Sigmoid colon (tissue), 7 donors: ENCODE measurements around the gene MYH9. TPM values are rescaled to one million over a fixed set of nuclear protein-coding genes. Genes with fewer than 3 reads are reported as not detected.
A peak's percentile ranks its signal among the peaks of the same experiment; 100 is the strongest.

Source experiments
- DNase-seq: peaks from one replicate; pipeline ENCODE4 v3.0.0-alpha.2; 2019
- H3K27ac ChIP-seq, 4 donors: fragments of 200-600 bp; sonication (generic); one replicate each; pipeline ENCODE4 v1.5.1; 2016 to 2019; ENCODE audit warnings: mild to moderate bottlenecking in 1 of 4
- H3K27me3 ChIP-seq, 3 donors: fragments of 200-600 bp; sonication (generic); one replicate each; pipeline ENCODE4 v1.5.1; 2019; ENCODE audit warnings: mild to moderate bottlenecking in 1 of 3
- H3K36me3 ChIP-seq, 4 donors: fragments of 200-600 bp; sonication (generic); one replicate each; pipeline ENCODE4 v1.5.1; 2016 to 2019
- H3K4me1 ChIP-seq, 4 donors: fragments of 200-600 bp; sonication (generic); one replicate each; pipeline ENCODE4 v1.5.1; 2017 to 2019
- H3K4me3 ChIP-seq, 4 donors: fragments of 200-600 bp; sonication (generic); one replicate each; pipeline ENCODE4 v1.5.1; 2017 to 2019; ENCODE audit warnings: mild to moderate bottlenecking in 2 of 4, moderate library complexity in 1 of 4
- H3K9me3 ChIP-seq, 4 donors: fragments of 200-600 bp in 3 of 4; sonication (generic) in 3 of 4; one replicate each; pipeline versions ENCODE4 v1.5.1 to v1.6.1; 2013 to 2019
- CTCF ChIP-seq, 4 experiments: fragments of 450-650 bp in 3 of 4; fragments of 200-600 bp in 1 of 4; IDR thresholded peaks; one replicate each; pipeline ENCODE4 v1.5.1; 2016 to 2019; ENCODE audit warnings: antibody characterized with exemption in 4 of 4, mild to moderate bottlenecking in 3 of 4, moderate library complexity in 2 of 4
- EP300 ChIP-seq, 4 donors: sonication (generic); formaldehyde crosslinking; IDR thresholded peaks; one replicate each; pipeline ENCODE4 v1.6.1; 2017; ENCODE audit warnings: antibody characterized with exemption in 4 of 4
- POLR2A ChIP-seq, 2 donors: fragments of 450-650 bp; IDR thresholded peaks; one replicate each; pipeline ENCODE4 v1.6.1; 2016; ENCODE audit warnings: antibody characterized with exemption in 2 of 2, mild to moderate bottlenecking in 2 of 2, moderate library complexity in 2 of 2
- POLR2AphosphoS5 ChIP-seq, 4 donors: sonication (generic); formaldehyde crosslinking; IDR thresholded peaks; one replicate each; pipeline ENCODE4 v1.6.1; 2017; ENCODE audit warnings: antibody characterized with exemption in 4 of 4
- WGBS, 2 donors: extraction: QIAGEN DNeasy Blood & Tissue Kit; methylation state at CpG; one replicate each; pipeline ENCODE4 v1.1.7; 2013; 5-methylcytosine and 5-hydroxymethylcytosine counted together
- intact Hi-C: fragments of 100-400 bp; cut with DNase I; formaldehyde crosslinking; loops from one replicate; pipeline ENCODE4 v1.15.1; 2023
- polyA plus RNA-seq, 3 donors: library from polyadenylated mRNA; stranded (reverse); fragments of 200-250 nt; gene quantifications; one replicate each; pipeline ENCODE4 v1.2.3, GENCODE V29; 2013
- total RNA-seq, 4 donors: library from RNA; depleted of rRNA; stranded (reverse); fragments of >200 nt; gene quantifications; one replicate each; pipeline ENCODE4 v1.1.0, GENCODE V29; 2016
- donor health status: healthy with polysubstance abuse.
- donor health status: Bipolar disorder and iron deficiency.
- donor health status: healthy.

MYH9 gene
- total and polyA plus RNA-seq, 7 donors: 63.7 to 307 (median 182) TPM

- TF ChIP-seq POLR2AphosphoS5 (IDR thresholded peaks at IDR 0.05) (no peak), POLR2A (IDR thresholded peaks at IDR 0.05) (no peak), EP300 (IDR thresholded peaks at IDR 0.05) (no peak), CTCF (IDR thresholded peaks at IDR 0.05) (no peak)
- intact Hi-C loops: loop anchor here (1.0 kb wide), 1 partner anchor 170 kb away; no protein-coding TSS in a partner anchor
- no peaks in the 10 kb centered on the region for H3K9me3 ChIP-seq
- peaks cover 73 to 100% (median 95%) of the 10 kb centered on the region in 4 donors for H3K36me3 ChIP-seq
- no peaks in the 10 kb centered on the region for H3K27me3 ChIP-seq
- peaks cover 0 to 54% (median 51%) of the 10 kb centered on the region in 4 donors for H3K4me1 ChIP-seq
- 91 to 92% methylated on average over 24 of the region's 24 CpGs for WGBS, 2 donors
- H3K27ac ChIP-seq: peak overlapping the region; percentile 77 to 100 (median 89)
- no peak overlapping the region for H3K4me3 ChIP-seq
- DNase-seq: no peak
These were observed 87.2 kb downstream of the MYH9 start for GRCh38 chr22:36300396-36301212.

- H3K4me3 ChIP-seq: no peak overlapping the region
- WGBS, 2 donors: 85 to 93% methylated on average over 12 of the region's 12 CpGs
- peaks cover 73 to 100% (median 95%) of the 10 kb centered on the region in 4 donors for H3K36me3 ChIP-seq
- no peaks in the 10 kb centered on the region for H3K9me3 ChIP-seq
- intact Hi-C loops: no loop called here
- H3K27ac ChIP-seq: peak overlapping the region; percentile 77 to 100 (median 89)
- peaks cover 0 to 47% (median 45%) of the 10 kb centered on the region in 4 donors for H3K4me1 ChIP-seq
- H3K27me3 ChIP-seq: no peaks in the 10 kb centered on the region
- no peak for DNase-seq
- no peak for TF ChIP-seq EP300 (IDR thresholded peaks at IDR 0.05)
- TF ChIP-seq POLR2AphosphoS5 (IDR thresholded peaks at IDR 0.05): no peak
- TF ChIP-seq CTCF (IDR thresholded peaks at IDR 0.05): no peak
These were observed 87.9 kb downstream of the MYH9 start for GRCh38 chr22:36299911-36300310.

- DNase-seq: no peak
- Histone ChIP-seq H3K36me3 (peaks cover 73 to 100% (median 96%) of the 10 kb centered on the region in 4 donors), H3K4me3 (no peak overlapping the region), H3K4me1 (peaks cover 0 to 40% (median 39%) of the 10 kb centered on the region in 4 donors), H3K9me3 (no peaks in the 10 kb centered on the region), H3K27me3 (no peaks in the 10 kb centered on the region), H3K27ac (peak overlapping the region; percentile 77 to 100 (median 89))
- 87 to 93% methylated on average over 14 of the region's 14 CpGs for WGBS, 2 donors
- intact Hi-C loops: no loop called here
- TF ChIP-seq EP300 (IDR thresholded peaks at IDR 0.05): no peak
- TF ChIP-seq CTCF (IDR thresholded peaks at IDR 0.05): no peak
- no peak for TF ChIP-seq POLR2AphosphoS5 (IDR thresholded peaks at IDR 0.05)
- no peak for TF ChIP-seq POLR2A (IDR thresholded peaks at IDR 0.05)
These were observed 88.5 kb downstream of the MYH9 start for GRCh38 chr22:36299295-36299694.

- TF ChIP-seq EP300 (IDR thresholded peaks at IDR 0.05): no peak
- TF ChIP-seq POLR2A (IDR thresholded peaks at IDR 0.05): no peak
- no peak for TF ChIP-seq POLR2AphosphoS5 (IDR thresholded peaks at IDR 0.05)
- Histone ChIP-seq H3K4me3 (no peak overlapping the region), H3K27ac (peak overlapping the region; percentile 77 to 100 (median 89)), H3K4me1 (peaks cover 0 to 34% (median 32%) of the 10 kb centered on the region in 4 donors), H3K9me3 (no peaks in the 10 kb centered on the region), H3K36me3 (peaks cover 73 to 100% (median 96%) of the 10 kb centered on the region in 4 donors), H3K27me3 (no peaks in the 10 kb centered on the region)
- intact Hi-C loops: no loop called here
- 95% methylated on average over 13 of the region's 13 CpGs for WGBS, 2 donors
- DNase-seq: no peak
These were observed 89.2 kb downstream of the MYH9 start for GRCh38 chr22:36298601-36299000.

- 88 to 91% methylated on average over 8 of the region's 8 CpGs for WGBS, 2 donors
- intact Hi-C loops: no loop called here
- Histone ChIP-seq H3K27me3 (no peaks in the 10 kb centered on the region), H3K4me1 (peaks cover 0 to 31% (median 29%) of the 10 kb centered on the region in 4 donors), H3K4me3 (no peak overlapping the region), H3K27ac (peak overlapping the region; percentile 77 to 100 (median 89)), H3K36me3 (peaks cover 78 to 100% (median 96%) of the 10 kb centered on the region in 4 donors), H3K9me3 (no peaks in the 10 kb centered on the region)
- TF ChIP-seq EP300 (IDR thresholded peaks at IDR 0.05): no peak
- TF ChIP-seq POLR2AphosphoS5 (IDR thresholded peaks at IDR 0.05): no peak
- TF ChIP-seq CTCF (IDR thresholded peaks at IDR 0.05): no peak
- no peak for TF ChIP-seq POLR2A (IDR thresholded peaks at IDR 0.05)
- no peak for DNase-seq
These were observed 89.6 kb downstream of the MYH9 start for GRCh38 chr22:36298118-36298517.
